Measurements from ENCODE around the gene MPDZ.

MPDZ gene

GRCh38 chr9:13137426-13137825 lies 142.1 kb downstream of the MPDZ start:
- no peak for DNase-seq (ENCODE audit: low read depth, low spot score)

- no peak for DNase-seq (ENCODE audit: low read depth, low spot score)
These were observed 147.5 kb downstream of the MPDZ start for GRCh38 chr9:13131991-13132390.

- DNase-seq (ENCODE audit: low read depth, low spot score) = no peak
These were observed 148.1 kb downstream of the MPDZ start for GRCh38 chr9:13131416-13131815.

DNA sequence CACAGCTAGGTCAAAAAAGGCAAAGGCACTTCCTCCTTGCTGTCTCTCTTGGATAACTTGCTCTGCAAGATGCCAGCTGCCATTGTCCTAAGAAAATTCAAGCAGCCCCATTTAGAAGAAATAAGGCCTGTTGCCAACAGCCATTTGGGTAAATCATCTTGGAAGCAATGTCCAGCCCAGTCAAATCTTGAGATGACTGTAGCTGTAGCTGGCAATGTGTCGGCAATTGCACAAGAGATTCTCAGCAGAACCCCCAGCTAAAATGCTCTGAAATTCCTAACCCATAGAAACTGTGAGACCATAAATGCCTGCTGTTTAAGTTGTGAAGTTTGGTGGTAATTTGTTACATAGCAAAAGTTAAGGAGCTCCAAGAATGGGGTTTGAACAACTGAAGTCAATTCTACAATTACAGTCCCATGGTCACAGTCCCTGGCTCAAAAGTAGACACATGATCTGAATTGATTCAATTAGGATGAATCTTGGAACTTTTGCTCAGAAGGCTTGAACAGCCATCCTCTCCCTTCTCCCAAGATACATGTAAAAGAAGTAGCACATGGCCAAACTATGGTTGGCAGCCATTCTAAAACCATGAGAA lies 151.1 kb downstream of the MPDZ start:
- DNase-seq (ENCODE audit: low read depth, low spot score) = no peak

- DNase-seq (ENCODE audit: low read depth, low spot score) = no peak
These were observed 152.4 kb downstream of the MPDZ start for GRCh38 chr9:13127131-13127530.

DNA sequence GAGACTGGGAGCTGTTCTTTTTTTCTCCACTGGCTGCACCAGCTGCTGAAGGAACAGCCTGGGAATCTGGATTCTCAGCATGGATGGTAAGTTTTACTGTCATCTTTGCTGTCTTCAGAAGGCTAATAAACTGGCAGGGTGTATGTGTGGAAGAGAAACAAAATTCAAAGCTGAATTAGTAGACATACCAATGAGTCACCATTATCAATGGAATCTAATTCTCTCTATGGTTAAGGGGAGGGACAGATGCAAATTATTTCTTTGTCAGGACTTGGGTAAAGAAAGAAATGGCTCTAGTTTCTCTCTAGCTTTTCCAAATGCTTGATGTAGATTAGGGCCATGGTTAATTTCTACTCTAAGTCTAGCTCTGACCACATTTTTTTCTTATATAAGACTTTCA lies 154.2 kb downstream of the MPDZ start:
- no peak for DNase-seq (ENCODE audit: low read depth, low spot score)

DNA sequence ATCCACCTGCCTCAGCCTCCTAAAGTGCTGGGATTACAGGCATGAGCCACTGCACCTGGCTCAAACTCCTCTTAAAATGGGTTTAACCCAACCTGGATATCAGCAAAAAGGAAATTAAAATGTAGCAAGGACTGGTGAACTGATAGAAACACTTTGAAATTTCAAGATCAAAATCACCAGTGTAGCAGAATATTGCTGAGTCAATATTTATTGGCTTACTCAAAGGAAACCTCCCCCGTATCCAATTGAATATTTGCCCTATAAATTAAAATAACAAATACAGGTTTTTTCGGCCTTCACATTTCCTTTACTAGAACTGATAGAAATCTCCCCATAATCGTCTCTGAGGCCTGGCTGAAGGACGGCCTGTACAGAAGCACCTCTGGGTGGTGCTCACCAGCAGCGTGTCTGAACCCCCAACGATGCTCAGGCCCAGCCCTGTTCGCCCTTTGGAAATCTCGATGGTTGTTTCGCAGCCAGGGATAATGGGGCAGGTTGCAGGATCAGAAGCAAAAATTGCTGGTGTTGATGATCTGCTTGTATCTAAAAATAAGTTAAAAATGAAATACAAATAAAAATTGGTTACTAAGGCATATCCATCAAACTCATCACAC lies 156.6 kb downstream of the MPDZ start:
- DNase-seq (ENCODE audit: low read depth, low spot score) = no peak

DNA sequence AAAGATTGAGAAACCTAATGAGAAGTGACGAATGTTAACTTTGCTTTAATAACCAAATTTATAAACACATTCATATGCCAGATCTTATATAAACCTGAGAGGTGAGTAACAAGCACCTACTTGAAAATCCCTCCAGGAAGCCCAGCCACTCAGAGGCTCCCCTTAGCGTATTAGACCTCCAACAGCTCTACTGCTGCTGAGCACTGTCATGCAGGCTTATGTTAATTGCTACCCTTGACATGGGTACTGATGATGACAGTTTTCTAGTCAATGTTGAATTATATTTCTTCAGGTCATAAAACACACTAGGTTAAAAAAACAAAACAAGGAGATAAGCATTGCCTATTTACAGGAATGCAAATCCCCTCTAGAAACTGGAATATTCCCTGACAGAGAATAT lies 161.2 kb downstream of the MPDZ start:
- no peak for DNase-seq (ENCODE audit: low read depth, low spot score)

- DNase-seq (ENCODE audit: low read depth, low spot score) = no peak
These were observed 163.2 kb downstream of the MPDZ start for GRCh38 chr9:13116292-13116691.

- no peak for DNase-seq (ENCODE audit: low read depth, low spot score)
These were observed 165.7 kb downstream of the MPDZ start for GRCh38 chr9:13113751-13114150.

DNA sequence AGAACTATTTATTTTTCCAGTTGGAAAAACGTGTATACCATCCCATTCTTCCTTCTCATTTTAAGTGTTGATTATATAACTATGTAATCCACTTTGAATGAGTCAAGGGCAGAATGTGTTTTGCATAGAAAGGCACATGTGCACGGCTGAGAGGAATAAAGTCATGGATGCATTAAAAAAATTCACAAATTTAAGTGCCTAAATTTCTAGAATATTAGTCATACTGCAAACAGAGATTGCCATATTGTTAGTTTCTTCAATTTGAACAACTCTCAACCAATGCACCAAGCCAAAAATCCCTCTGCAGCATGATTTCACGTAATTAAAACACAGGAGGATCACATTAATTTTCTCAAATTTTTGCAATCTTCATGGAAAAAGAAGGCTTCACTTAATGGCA lies 166.3 kb downstream of the MPDZ start:
- no peak for DNase-seq (ENCODE audit: low read depth, low spot score)

DNA sequence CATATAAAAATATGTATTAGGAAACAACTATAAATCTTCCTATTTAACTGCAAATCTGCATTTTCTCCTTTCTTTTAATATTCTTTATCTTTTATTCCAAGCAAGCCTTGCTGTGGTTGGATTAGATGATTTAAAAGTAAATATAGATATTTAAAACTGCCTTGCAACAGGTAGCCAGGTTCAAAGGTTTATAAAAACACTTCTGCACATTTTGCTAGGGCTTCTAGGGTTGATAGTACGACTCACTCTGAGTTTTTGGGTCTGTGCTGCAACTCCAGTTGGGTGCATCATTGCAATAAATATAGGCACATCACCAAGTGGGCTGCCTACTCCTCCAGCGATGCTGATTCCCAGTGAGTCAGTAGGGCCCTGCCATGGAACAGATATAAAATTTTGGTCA lies 167.7 kb downstream of the MPDZ start:
- no peak for DNase-seq (ENCODE audit: low read depth, low spot score)

DNA sequence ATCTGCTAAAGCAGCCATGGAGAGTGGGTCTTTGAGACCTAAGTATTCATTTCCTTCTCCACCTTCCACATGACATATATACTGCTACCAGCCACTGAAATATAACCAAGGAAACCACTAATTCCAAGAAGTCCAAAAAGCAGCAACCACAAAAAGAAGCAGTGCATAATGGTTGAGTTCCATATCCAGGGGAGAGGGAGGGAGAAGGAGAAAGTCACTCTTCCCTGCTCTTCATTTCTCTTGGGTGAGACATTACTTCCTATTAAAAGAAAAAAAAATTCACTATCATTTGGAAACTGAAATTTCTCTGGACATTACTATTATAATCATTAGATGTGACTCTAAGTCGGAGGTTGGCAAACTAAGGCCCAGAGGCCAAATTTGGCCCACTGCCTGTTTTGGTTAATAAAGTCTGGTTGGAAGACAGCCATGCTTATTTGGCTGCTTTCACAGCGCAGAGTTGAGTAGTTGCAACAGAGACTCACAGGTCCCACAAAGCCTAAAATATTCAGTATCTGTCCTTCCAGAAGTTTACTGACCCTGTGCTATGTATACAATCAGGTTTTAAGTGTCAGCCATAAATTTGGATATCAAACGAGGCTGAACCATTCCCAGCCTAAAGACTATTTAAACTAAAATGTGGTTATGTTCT lies 168.6 kb downstream of the MPDZ start:
- DNase-seq (ENCODE audit: low read depth, low spot score) = no peak

GRCh38 chr9:13109781-13110180 lies 169.7 kb downstream of the MPDZ start:
- no peak for DNase-seq (ENCODE audit: low read depth, low spot score)

- DNase-seq (ENCODE audit: low read depth, low spot score) = no peak
These were observed 172.5 kb downstream of the MPDZ start for GRCh38 chr9:13107008-13107407.

- DNase-seq (ENCODE audit: low read depth, low spot score) = no peak
These were observed 178.4 kb downstream of the MPDZ start for GRCh38 chr9:13100914-13101572.

GRCh38 chr9:13095056-13095455 lies 184.4 kb downstream of the MPDZ start:
- no peak for DNase-seq (ENCODE audit: low read depth, low spot score)

- DNase-seq (ENCODE audit: low read depth, low spot score) = no peak
These were observed 188.9 kb downstream of the MPDZ start for GRCh38 chr9:13090628-13091027.

GRCh38 chr9:13089666-13090065 lies 189.8 kb downstream of the MPDZ start:
- no peak for DNase-seq (ENCODE audit: low read depth, low spot score)

DNA sequence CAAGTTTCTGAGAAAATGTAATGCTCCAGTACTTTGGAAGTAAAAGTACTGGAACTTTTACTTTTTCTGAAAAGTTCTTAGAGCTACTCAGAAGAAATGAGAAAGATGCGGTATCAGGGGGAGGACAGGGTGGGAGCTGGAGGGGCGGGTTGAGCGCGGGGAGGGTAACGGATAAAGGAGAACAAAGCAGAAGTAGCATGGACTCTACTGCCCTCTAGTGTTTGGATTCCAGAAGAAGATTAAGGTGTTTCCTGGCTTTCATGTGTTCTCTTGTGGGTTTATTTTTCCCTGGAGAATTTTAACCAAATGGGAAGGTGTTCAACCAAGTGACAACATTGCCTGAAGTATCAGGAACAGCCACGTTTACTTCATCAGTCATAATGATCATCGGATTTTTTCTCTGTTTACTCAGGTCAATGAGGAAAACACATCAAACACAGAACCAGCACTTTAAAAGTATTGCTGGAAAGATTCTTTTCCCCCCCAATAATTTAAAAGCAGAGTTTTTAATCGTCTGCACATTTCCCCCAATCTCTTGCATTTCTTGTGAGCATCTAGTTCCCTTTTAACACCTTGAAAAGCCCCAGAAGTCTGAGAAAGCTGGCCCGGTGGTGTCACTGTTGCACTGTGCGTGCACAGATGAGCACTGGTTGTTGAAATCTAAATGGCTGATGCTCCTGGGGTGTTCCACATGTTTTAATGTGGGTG lies 190.6 kb downstream of the MPDZ start:
- DNase-seq (ENCODE audit: low read depth, low spot score) = no peak

GRCh38 chr9:13083963-13084528 lies 195.4 kb downstream of the MPDZ start:
- no peak for DNase-seq (ENCODE audit: low read depth, low spot score)

- DNase-seq (ENCODE audit: low read depth, low spot score) = no peak
These were observed 196.1 kb downstream of the MPDZ start for GRCh38 chr9:13083366-13083765.

Measured in activated CD4-positive, CD25-positive, alpha-beta regulatory T cell treated with anti-CD3 and anti-CD28 coated beads, Interleukin-2, amount 50 U/mL, for 16 hours (primary cell).